Central memory CD8-positive, alpha-beta T cell (primary cell): ENCODE results near the gene IL22RA2.
A peak's percentile ranks its signal among the peaks of the same experiment; 100 is the strongest.
"Not testable (repeated sequence)": the region's sequence is repeated elsewhere in the genome, so short reads cannot be mapped to it uniquely, and the experiment has no call there.

Experiments
- ATAC-seq: fragments of 150-1000 bp; cut with Tn5 transposase; replicated peaks from 2 replicates; pipeline ENCODE4 v1.10.0; 2022; ENCODE audit warnings: mild to moderate bottlenecking, moderate FRiP score, moderate number of reproducible peaks; ENCODE audit not compliant: poor library complexity, severe bottlenecking; ENCODE audit errors: extremely low read depth
- DNase-seq, 2 donors: peaks; one replicate each; pipeline ENCODE4 v3.0.0; 2021; ENCODE audit warnings: low spot score in 2 of 2
- H3K27ac Mint-ChIP-seq: one replicate; pipeline ENCODE4 v1.8.0; 2022; ENCODE audit warnings: low read depth, mild to moderate bottlenecking, moderate library complexity, mixed read lengths
- H3K27me3 Mint-ChIP-seq: one replicate; pipeline ENCODE4 v1.8.0; 2022; ENCODE audit warnings: mixed read lengths
- H3K36me3 Mint-ChIP-seq: one replicate; pipeline ENCODE4 v1.8.0; 2022; ENCODE audit warnings: mild to moderate bottlenecking, moderate library complexity, mixed read lengths; ENCODE audit not compliant: insufficient read depth
- H3K4me1 Mint-ChIP-seq: one replicate; pipeline ENCODE4 v1.8.0; 2022; ENCODE audit warnings: mixed read lengths
- H3K4me3 Mint-ChIP-seq: one replicate; pipeline ENCODE4 v1.8.0; 2022; ENCODE audit warnings: mild to moderate bottlenecking, moderate library complexity, mixed read lengths
- H3K9me3 Mint-ChIP-seq: one replicate; pipeline ENCODE4 v1.8.0; 2022; ENCODE audit warnings: mixed read lengths

IL22RA2 gene

GRCh38 chr6:137211910-137212309 is 38.5 kb upstream of the IL22RA2 start:
- H3K27ac Mint-ChIP-seq = no peak overlapping the region
- H3K4me1 Mint-ChIP-seq = peaks cover 86% of the 10 kb centered on the region
- peak overlapping the region; percentile 2 for H3K4me3 Mint-ChIP-seq
- peaks cover 14% of the 10 kb centered on the region for H3K36me3 Mint-ChIP-seq
- H3K9me3 Mint-ChIP-seq = no peaks in the 10 kb centered on the region
- ATAC-seq (no peak), DNase-seq (no peak)
- H3K27me3 Mint-ChIP-seq = no peaks in the 10 kb centered on the region

DNA sequence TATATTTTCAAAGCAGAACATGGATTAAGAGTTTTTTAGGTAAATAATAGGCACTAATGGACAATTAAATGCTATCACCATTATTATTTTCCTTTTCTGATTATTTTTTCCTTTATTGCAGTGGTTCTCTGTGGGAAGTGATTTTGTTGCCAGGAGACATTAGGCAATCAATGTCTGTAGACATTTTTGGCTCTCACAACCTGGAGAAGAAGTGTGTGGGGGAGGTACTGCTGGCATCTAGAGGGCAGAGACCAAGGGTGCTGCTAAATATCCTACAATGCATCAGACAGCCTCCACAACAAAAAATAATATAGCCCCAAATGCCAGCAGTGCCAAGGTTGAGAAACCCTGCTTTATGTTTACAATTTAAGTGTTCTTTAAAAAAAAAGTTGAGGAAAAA is 37.5 kb upstream of the IL22RA2 start:
- ATAC-seq = no peak
- no peak for DNase-seq
- Mint-ChIP-seq H3K36me3 (peaks cover 14% of the 10 kb centered on the region), H3K4me3 (no peak overlapping the region), H3K4me1 (peaks cover 82% of the 10 kb centered on the region), H3K27me3 (no peaks in the 10 kb centered on the region), H3K9me3 (no peaks in the 10 kb centered on the region), H3K27ac (peak overlapping the region; percentile 61)

- ATAC-seq = no peak
- Mint-ChIP-seq H3K9me3 (no peaks in the 10 kb centered on the region), H3K27me3 (no peaks in the 10 kb centered on the region), H3K27ac (no peak overlapping the region), H3K4me1 (peaks cover 70% of the 10 kb centered on the region), H3K4me3 (no peak overlapping the region), H3K36me3 (peaks cover 35% of the 10 kb centered on the region)
- no peak for DNase-seq
Observed at GRCh38 chr6:137208279-137208678, 34.8 kb upstream of the IL22RA2 start.

- H3K4me3 Mint-ChIP-seq, H3K27me3 Mint-ChIP-seq, DNase-seq, ATAC-seq, H3K9me3 Mint-ChIP-seq: not testable (repeated sequence)
- H3K27ac Mint-ChIP-seq = peak overlapping the region; percentile 14
- peaks cover 35% of the 10 kb centered on the region for H3K36me3 Mint-ChIP-seq
- peaks cover 64% of the 10 kb centered on the region for H3K4me1 Mint-ChIP-seq
Observed at GRCh38 chr6:137207457-137207856, 34.0 kb upstream of the IL22RA2 start.

DNA sequence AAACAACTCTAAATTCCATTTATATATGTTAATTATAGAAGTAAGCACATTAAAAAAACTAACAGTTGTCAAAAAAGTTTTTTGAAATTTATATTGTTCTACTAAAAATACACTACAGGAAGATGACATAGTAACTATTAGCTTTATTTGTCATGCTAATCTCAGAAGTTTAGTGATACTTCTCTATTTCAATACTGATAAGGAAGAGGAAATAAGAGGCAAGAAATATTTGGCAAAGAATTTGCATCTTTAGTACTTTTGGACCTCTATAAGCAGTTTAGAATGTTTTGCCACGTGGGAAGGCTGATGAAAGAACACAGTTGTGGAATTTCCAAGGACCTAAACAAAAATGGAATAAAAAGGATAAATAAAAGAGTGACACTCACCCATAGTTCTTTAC is 33.1 kb upstream of the IL22RA2 start:
- H3K4me3 Mint-ChIP-seq = no peak overlapping the region
- peaks cover 57% of the 10 kb centered on the region for H3K4me1 Mint-ChIP-seq
- no peaks in the 10 kb centered on the region for H3K9me3 Mint-ChIP-seq
- H3K27ac Mint-ChIP-seq = no peak overlapping the region
- H3K36me3 Mint-ChIP-seq = peaks cover 39% of the 10 kb centered on the region
- ATAC-seq = no peak
- no peak for DNase-seq
- no peaks in the 10 kb centered on the region for H3K27me3 Mint-ChIP-seq

DNA sequence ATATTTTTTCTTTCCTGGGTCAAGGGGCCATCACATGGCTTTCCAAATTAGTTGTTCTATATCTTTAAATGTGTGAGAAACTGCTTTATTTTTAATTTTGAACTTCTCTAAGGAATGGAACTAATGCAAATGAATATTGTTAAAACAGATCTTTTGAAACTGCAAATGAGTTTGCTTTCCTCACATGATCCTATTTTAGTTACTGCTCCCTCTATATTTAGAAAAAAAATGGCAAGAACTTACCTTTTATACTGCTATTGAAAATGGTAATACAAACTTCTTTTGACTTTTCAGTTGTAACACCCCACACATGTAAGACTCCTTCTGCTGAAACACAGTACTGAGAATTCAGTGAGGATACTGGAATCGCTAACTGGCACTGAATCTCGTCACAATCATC is 29.8 kb upstream of the IL22RA2 start:
- peaks cover 23% of the 10 kb centered on the region for H3K4me1 Mint-ChIP-seq
- H3K36me3 Mint-ChIP-seq = peaks cover 46% of the 10 kb centered on the region
- H3K9me3 Mint-ChIP-seq = no peaks in the 10 kb centered on the region
- no peak overlapping the region for H3K4me3 Mint-ChIP-seq
- no peaks in the 10 kb centered on the region for H3K27me3 Mint-ChIP-seq
- DNase-seq (no peak), ATAC-seq (no peak)
- H3K27ac Mint-ChIP-seq = no peak overlapping the region

- H3K4me1 Mint-ChIP-seq = peaks cover 20% of the 10 kb centered on the region
- peaks cover 50% of the 10 kb centered on the region for H3K36me3 Mint-ChIP-seq
- peak; percentile 65 for ATAC-seq
- no peaks in the 10 kb centered on the region for H3K9me3 Mint-ChIP-seq
- no peaks in the 10 kb centered on the region for H3K27me3 Mint-ChIP-seq
- H3K4me3 Mint-ChIP-seq = no peak overlapping the region
- no peak overlapping the region for H3K27ac Mint-ChIP-seq
- DNase-seq = no peak
Observed at GRCh38 chr6:137202078-137202477, 28.6 kb upstream of the IL22RA2 start.

DNA sequence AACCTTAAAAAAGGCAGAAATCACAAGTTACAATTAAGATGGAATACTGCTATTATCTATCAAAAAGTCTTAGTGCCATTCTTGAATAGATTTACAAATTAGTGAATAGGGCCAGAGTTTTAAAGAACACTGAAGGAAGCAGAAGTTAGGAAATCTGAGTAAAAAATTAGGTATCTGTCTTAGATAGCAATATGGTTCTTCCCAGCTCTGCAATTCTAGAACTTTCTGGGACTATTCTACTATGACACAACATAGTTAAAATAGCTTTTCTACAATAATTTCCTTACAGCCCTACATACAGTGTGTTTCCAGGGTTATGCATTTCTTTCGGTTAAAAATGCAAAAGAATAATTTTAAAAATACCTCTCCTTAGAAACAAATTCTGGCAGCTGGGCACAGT is 27.6 kb upstream of the IL22RA2 start:
- ATAC-seq (no peak), DNase-seq (no peak)
- H3K4me3 Mint-ChIP-seq = no peak overlapping the region
- H3K27me3 Mint-ChIP-seq = no peaks in the 10 kb centered on the region
- peaks cover 54% of the 10 kb centered on the region for H3K36me3 Mint-ChIP-seq
- no peaks in the 10 kb centered on the region for H3K9me3 Mint-ChIP-seq
- peaks cover 26% of the 10 kb centered on the region for H3K4me1 Mint-ChIP-seq
- no peak overlapping the region for H3K27ac Mint-ChIP-seq

GRCh38 chr6:137200288-137200687 is 26.8 kb upstream of the IL22RA2 start:
- Mint-ChIP-seq H3K36me3 (peaks cover 48% of the 10 kb centered on the region), H3K27ac (no peak overlapping the region), H3K27me3 (no peaks in the 10 kb centered on the region), H3K4me3 (no peak overlapping the region), H3K4me1 (peaks cover 29% of the 10 kb centered on the region), H3K9me3 (no peaks in the 10 kb centered on the region)
- no peak for DNase-seq
- no peak for ATAC-seq

- H3K4me1 Mint-ChIP-seq = peaks cover 28% of the 10 kb centered on the region
Observed at GRCh38 chr6:137197684-137198645, 24.5 kb upstream of the IL22RA2 start.

GRCh38 chr6:137193256-137194070 is 20.0 kb upstream of the IL22RA2 start:
- no peak overlapping the region for H3K27ac Mint-ChIP-seq
- DNase-seq (no peak), ATAC-seq (no peak)
- H3K27me3 Mint-ChIP-seq = no peaks in the 10 kb centered on the region
- H3K36me3 Mint-ChIP-seq = peaks cover 12% of the 10 kb centered on the region
- no peak overlapping the region for H3K4me3 Mint-ChIP-seq
- H3K9me3 Mint-ChIP-seq = no peaks in the 10 kb centered on the region
- peaks cover 28% of the 10 kb centered on the region for H3K4me1 Mint-ChIP-seq

More at GRCh38 chr6:137197684-137198645, 24.5 kb upstream of the IL22RA2 start:
- ATAC-seq (no peak), DNase-seq (no peak)
- Mint-ChIP-seq H3K27ac (no peak overlapping the region), H3K36me3 (peaks cover 29% of the 10 kb centered on the region), H3K9me3 (no peaks in the 10 kb centered on the region), H3K27me3 (no peaks in the 10 kb centered on the region), H3K4me3 (no peak overlapping the region)

GRCh38 chr6:137192821-137193220 is 19.4 kb upstream of the IL22RA2 start:
- no peak for DNase-seq
- no peaks in the 10 kb centered on the region for H3K9me3 Mint-ChIP-seq
- no peaks in the 10 kb centered on the region for H3K27me3 Mint-ChIP-seq
- H3K4me1 Mint-ChIP-seq = peaks cover 26% of the 10 kb centered on the region
- H3K36me3 Mint-ChIP-seq = peaks cover 6% of the 10 kb centered on the region
- no peak overlapping the region for H3K27ac Mint-ChIP-seq
- no peak for ATAC-seq
- no peak overlapping the region for H3K4me3 Mint-ChIP-seq
